ENCODE measurements around the gene TET2. TPM values are rescaled to one million over a fixed set of nuclear protein-coding genes. Genes with fewer than 3 reads are reported as not detected.

TET2 gene
- total and polyA plus RNA-seq, 2 of the 4 experiments (the other 2 are of a cell fraction): 5.6 to 25.3 TPM

DNA sequence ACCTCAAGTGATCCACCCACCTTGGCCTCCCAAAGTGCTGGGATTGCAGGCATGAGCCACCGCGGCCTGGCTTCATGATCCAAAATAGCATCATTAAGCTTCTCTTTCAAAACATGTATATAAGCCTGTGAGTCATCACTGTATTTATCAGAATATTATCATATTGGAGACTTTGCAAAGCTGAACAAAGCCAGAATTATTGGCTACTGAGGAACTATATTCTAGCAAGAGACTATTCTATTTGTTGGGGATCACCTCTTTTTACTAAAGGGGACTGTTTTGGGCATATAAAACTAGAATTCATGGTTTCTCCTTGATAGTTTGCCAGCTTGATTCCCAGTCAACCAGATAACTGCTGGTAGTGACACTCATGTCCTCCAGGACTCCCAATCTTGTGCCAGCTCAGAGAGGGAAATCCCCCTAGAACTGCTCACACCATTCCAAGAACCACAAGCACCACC, 40.1 kb downstream of the TET2 start:
- Histone ChIP-seq H2BK5ac (ENCODE audit: low read depth, low read length, poor library complexity, severe bottlenecking) (no peak overlapping the region), H3K23ac (ENCODE audit: low read depth, low read length) (no peak overlapping the region), H3K4me1 (ENCODE audit: control insufficient read depth, insufficient read depth, low read length) (peaks cover 8% of the 10 kb centered on the region), H2AK9ac (replicated peaks; ENCODE audit: low read depth, low read length, poor library complexity) (no peak overlapping the region), H4K5ac (ENCODE audit: low read depth, low read length) (no peak overlapping the region), H3K14ac (replicated peaks; ENCODE audit: low read depth, low read length) (no peak overlapping the region), H3K4me2 (ENCODE audit: low read depth, low read length) (no peak overlapping the region), H3K9ac (ENCODE audit: low read depth, low read length) (no peak overlapping the region), H4K91ac (ENCODE audit: insufficient read depth, low read depth, low read length) (no peak overlapping the region), H2BK15ac (ENCODE audit: low read depth, low read length) (no peak overlapping the region), H3K4ac (ENCODE audit: low read depth, low read length) (no peak overlapping the region), H3K79me1 (ENCODE audit: low read depth in 1 of 2, low read length in 2 of 2) (peaks cover 19 to 43% of the 10 kb centered on the region in 2 experiments; a peak in 3 of 4 replicates), H4K20me1 (ENCODE audit: insufficient read depth, low read length) (peaks cover 13% of the 10 kb centered on the region; the same call in 1 of the 2 replicates), H2AFZ (replicated peaks; ENCODE audit: low read length, poor library complexity) (no peak overlapping the region), H2AK5ac (ENCODE audit: low read depth, low read length) (peak overlapping the region; percentile 33; the same call in 1 of the 2 replicates), H2BK20ac (ENCODE audit: low read depth, low read length) (no peak overlapping the region), H3K27me3 (ENCODE audit: control insufficient read depth, insufficient read depth, low read length) (no peaks in the 10 kb centered on the region), H3K56ac (ENCODE audit: extremely low read depth, insufficient read depth, low read length) (no peak overlapping the region), H3K4me3 (ENCODE audit: insufficient read depth, low read depth, low read length) (no peak overlapping the region), H3K9me3 (ENCODE audit: control insufficient read depth, insufficient read depth, low read length) (no peaks in the 10 kb centered on the region), H3K36me3 (ENCODE audit: control insufficient read depth, insufficient read depth, low read length) (peaks cover 3% of the 10 kb centered on the region; the same call in 1 of the 2 replicates), H3K9me1 (ENCODE audit: insufficient read depth, low read length) (peaks cover 15% of the 10 kb centered on the region), H4K8ac (ENCODE audit: low read depth in 2 of 2, low read length in 2 of 2) (no peak overlapping the region), H3K27ac (ENCODE audit: insufficient read depth, low read length) (no peak overlapping the region), H2BK120ac (ENCODE audit: low read depth, low read length) (no peak overlapping the region), H3K18ac (ENCODE audit: low read depth, low read length) (no peak overlapping the region)
- no TSS peak for BruUV-seq (replicated peaks)
- ATAC-seq (ENCODE audit: low read depth): peak; percentile 69
- dilution Hi-C loops (cut with HindIII; ENCODE audit: low sequenced_read_pairs, unreplicated experiment): no loop called here
- CTCF ChIA-PET: interaction anchor here (0.7 kb wide), 1 partner anchor 10 kb away, joined by 3 read pairs; no protein-coding TSS in a partner anchor
- no CpG with 5 or more reads among the region's 2 CpGs for WGBS, 2 experiments (ENCODE audit: extremely low coverage in 2 of 2, insufficient read length in 1 of 2)
- in situ Hi-C loops (cut with MboI; ENCODE audit: low sequenced_read_pairs): no loop called here
- TF ChIP-seq SMC3 (IDR thresholded peaks at IDR 0.05; ENCODE audit: low read depth, low read length) (no peak), MAZ (IDR thresholded peaks at IDR 0.05; ENCODE audit: borderline replicate concordance, low read depth, low read length) (no peak), RFX5 (IDR thresholded peaks at IDR 0.05; ENCODE audit: low read depth, low read length) (no peak), MAFK (IDR thresholded peaks at IDR 0.05; ENCODE audit: low read depth, low read length) (no peak), FOS (IDR thresholded peaks at IDR 0.05; ENCODE audit: low read depth, low read length) (peak; percentile 58), BHLHE40 (IDR thresholded peaks at IDR 0.05; ENCODE audit: low read depth, low read length) (no peak), CHD1 (IDR thresholded peaks at IDR 0.05; ENCODE audit: low read depth, low read length) (no peak), RCOR1 (IDR thresholded peaks at IDR 0.05; ENCODE audit: insufficient replicate concordance, low read length) (peak; percentile 26)
- POLR2A ChIA-PET (ENCODE audit: unreplicated experiment): interaction anchor here (0.6 kb wide), 1 partner anchor 287 kb away, joined by 3 read pairs; no protein-coding TSS in a partner anchor
- DNase-seq: peak; percentile 78
- intact Hi-C loops (cut with micrococcal nuclease): no loop called here
